Measurements from ENCODE around the gene CERCAM. TPM values are rescaled to one million over a fixed set of nuclear protein-coding genes. Genes with fewer than 3 reads are reported as not detected.

Gene CERCAM
- polyA plus RNA-seq, 3 donors: 1.5 to 2.5 (median 1.8) TPM

DNA sequence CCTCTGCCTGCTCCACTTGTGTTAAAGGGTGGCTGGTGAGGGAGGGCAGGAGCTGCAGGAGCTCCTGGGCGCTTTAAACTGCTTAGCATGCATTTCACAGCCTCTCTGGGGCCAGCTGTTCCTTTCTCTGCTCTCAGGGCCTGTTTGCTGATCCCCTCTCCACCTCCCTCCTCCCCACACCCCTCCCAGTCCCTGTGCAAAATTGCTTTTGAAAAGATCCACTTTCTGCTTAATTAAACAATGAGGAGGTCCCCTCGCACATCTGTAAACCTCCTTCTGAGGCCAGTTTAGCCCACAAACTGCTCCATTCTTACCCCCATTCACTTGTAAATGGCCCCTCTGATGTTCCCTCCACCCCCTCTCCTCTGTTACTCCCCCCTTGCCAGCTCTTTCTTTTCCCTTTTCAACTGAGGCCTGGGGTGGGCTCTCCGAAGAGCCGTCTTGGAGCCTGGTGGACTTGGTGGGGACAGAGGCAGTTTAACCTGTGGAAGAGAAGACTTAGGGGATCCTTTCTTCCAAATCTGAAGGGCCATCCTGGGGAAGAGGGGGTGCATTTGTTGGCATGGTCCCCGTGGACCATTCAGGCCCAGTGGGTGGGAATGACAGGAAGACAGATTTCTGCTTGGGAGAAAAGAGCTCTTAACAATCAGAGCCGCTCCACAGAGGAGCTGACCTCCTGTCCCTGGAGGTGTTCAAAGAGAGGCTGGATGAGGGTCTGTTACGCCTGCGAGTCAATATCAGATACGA lies 37.5 kb upstream of the CERCAM start:
- H3K4me3 Mint-ChIP-seq: no peak overlapping the region
- TF ChIP-seq CTCF (IDR thresholded peaks at IDR 0.05): no peak

GRCh38 chr9:128383791-128384190 lies 36.9 kb upstream of the CERCAM start:
- no peak overlapping the region for H3K4me2 ChIP-seq (replicated peaks; ENCODE audit: extremely low read depth, low read length, poor library complexity, severe bottlenecking)
- no peaks in the 10 kb centered on the region for H3K9me3 Mint-ChIP-seq
- no peaks in the 10 kb centered on the region for H3K4me1 Mint-ChIP-seq
- peaks cover 50 to 90% of the 10 kb centered on the region in 2 donors for H3K36me3 Mint-ChIP-seq
- no peak for DNase-seq
- no peaks in the 10 kb centered on the region for H3K9me3 ChIP-seq (replicated peaks in 1 of 2; ENCODE audit: control insufficient read depth in 1 of 2, insufficient read depth in 1 of 2, low read length in 2 of 2)
- H3K9ac ChIP-seq (ENCODE audit: insufficient read depth, low read length, poor library complexity, severe bottlenecking): no peak overlapping the region
- no peak overlapping the region for H3K27ac Mint-ChIP-seq
- H3K36me3 ChIP-seq (replicated peaks in 1 of 2; ENCODE audit: control insufficient read depth in 1 of 2, insufficient read depth in 2 of 2, low read length in 2 of 2): peaks cover 75 to 99% of the 10 kb centered on the region in 2 donors
- no peak overlapping the region for H3K4me3 ChIP-seq (replicated peaks in 1 of 3; ENCODE audit: low read depth in 2 of 3, low read length in 3 of 3)
- peaks cover 0 to 1% (median 0%) of the 10 kb centered on the region in 3 donors for H3K27me3 Mint-ChIP-seq (ENCODE audit: low read depth in 3 of 3)
- H3K4me3 Mint-ChIP-seq: no peak overlapping the region
- H3K79me2 ChIP-seq (ENCODE audit: insufficient read depth, low read length): peaks cover 7% of the 10 kb centered on the region
- no peaks in the 10 kb centered on the region for H3K27me3 ChIP-seq (ENCODE audit: control insufficient read depth in 2 of 2, insufficient read depth in 2 of 2, low read length in 2 of 2)
- 100% methylated on average over 5 of the region's 8 CpGs for WGBS (ENCODE audit: insufficient coverage)
- TF ChIP-seq CTCF (IDR thresholded peaks at IDR 0.05): no peak
- H3K27ac ChIP-seq (ENCODE audit: low read depth in 1 of 2, low read length in 2 of 2): no peak overlapping the region
- H4K20me1 ChIP-seq (ENCODE audit: insufficient read depth, low read length): peaks cover 19% of the 10 kb centered on the region
- intact Hi-C loops (cut with micrococcal nuclease): no loop called here
- H3K4me1 ChIP-seq (ENCODE audit: control insufficient read depth in 1 of 2, insufficient read depth in 2 of 2, low read length in 2 of 2): no peaks in the 10 kb centered on the region
- no peak overlapping the region for H2AFZ ChIP-seq (ENCODE audit: insufficient read depth, low read depth, low read length, poor library complexity, severe bottlenecking)

More for the DNA sequence above, 37.5 kb upstream of the CERCAM start:
- DNase-seq: no peak
- H3K27me3 Mint-ChIP-seq (ENCODE audit: low read depth in 3 of 3): peaks cover 0 to 1% (median 0%) of the 10 kb centered on the region in 3 donors
- Histone ChIP-seq H3K4me1 (ENCODE audit: control insufficient read depth in 1 of 2, insufficient read depth in 2 of 2, low read length in 2 of 2) (no peaks in the 10 kb centered on the region), H3K36me3 (replicated peaks in 1 of 2; ENCODE audit: control insufficient read depth in 1 of 2, insufficient read depth in 2 of 2, low read length in 2 of 2) (peaks cover 72 to 99% of the 10 kb centered on the region in 2 donors), H3K79me2 (ENCODE audit: insufficient read depth, low read length) (peaks cover 7% of the 10 kb centered on the region), H4K20me1 (ENCODE audit: insufficient read depth, low read length) (peaks cover 19% of the 10 kb centered on the region), H3K4me3 (replicated peaks in 1 of 3; ENCODE audit: low read depth in 2 of 3, low read length in 3 of 3) (no peak overlapping the region), H3K4me2 (replicated peaks; ENCODE audit: extremely low read depth, low read length, poor library complexity, severe bottlenecking) (no peak overlapping the region), H3K9me3 (replicated peaks in 1 of 2; ENCODE audit: control insufficient read depth in 1 of 2, insufficient read depth in 1 of 2, low read length in 2 of 2) (no peaks in the 10 kb centered on the region), H3K27ac (ENCODE audit: low read depth in 1 of 2, low read length in 2 of 2) (no peak overlapping the region), H3K27me3 (ENCODE audit: control insufficient read depth in 2 of 2, insufficient read depth in 2 of 2, low read length in 2 of 2) (no peaks in the 10 kb centered on the region), H3K9ac (ENCODE audit: insufficient read depth, low read length, poor library complexity, severe bottlenecking) (no peak overlapping the region), H2AFZ (ENCODE audit: insufficient read depth, low read depth, low read length, poor library complexity, severe bottlenecking) (no peak overlapping the region)
- WGBS (ENCODE audit: insufficient coverage): 96% methylated on average over 9 of the region's 9 CpGs
- no peak overlapping the region for H3K27ac Mint-ChIP-seq
- no peaks in the 10 kb centered on the region for H3K9me3 Mint-ChIP-seq
- intact Hi-C loops (cut with micrococcal nuclease): no loop called here
- H3K4me1 Mint-ChIP-seq: no peaks in the 10 kb centered on the region
- peaks cover 52 to 91% of the 10 kb centered on the region in 2 donors for H3K36me3 Mint-ChIP-seq
